C4-2B (cell line): Measurements from ENCODE around the gene SLC2A4RG.

Experiments used
- H3K27ac ChIP-seq: fragments of 450-650 bp; 2 replicates; pipeline ENCODE4 v1.5.1; 2017
- CTCF ChIP-seq: fragments of 450-650 bp; conservative IDR thresholded peaks from 2 replicates; pipeline ENCODE4 v1.5.1; 2017; ENCODE audit warnings: mild to moderate bottlenecking
- ZFX ChIP-seq: fragments of 450-650 bp; IDR thresholded peaks from 2 replicates; pipeline ENCODE4 v1.6.1; 2017

Gene SLC2A4RG

GRCh38 chr20:63733117-63733516, 6.5 kb upstream of the SLC2A4RG start:
- no peak overlapping the region for H3K27ac ChIP-seq

GRCh38 chr20:63733579-63734081, 5.9 kb upstream of the SLC2A4RG start:
- no peak for TF ChIP-seq CTCF
- TF ChIP-seq ZFX, result no peak
- no peak overlapping the region for H3K27ac ChIP-seq

More at GRCh38 chr20:63733117-63733516, 6.5 kb upstream of the SLC2A4RG start:
- TF ChIP-seq CTCF (no peak), ZFX (no peak)

GRCh38 chr20:63734111-63734945, 5.2 kb upstream of the SLC2A4RG start:
- no peak overlapping the region for H3K27ac ChIP-seq
- TF ChIP-seq ZFX (no peak), CTCF (no peak)

- H3K27ac ChIP-seq, result no peak overlapping the region
- TF ChIP-seq CTCF (no peak), ZFX (no peak)
These were observed 4.4 kb upstream of the SLC2A4RG start for GRCh38 chr20:63734946-63735858.

GRCh38 chr20:63735859-63736718, 3.5 kb upstream of the SLC2A4RG start, which contains the start of gene LIME1:
Gene LIME1 (plus strand): TSS chr20:63736664. CDS start chr20:63737550, 886 bp downstream.
- H3K27ac ChIP-seq, result no peak within 1 kb of the TSS
- no peak for TF ChIP-seq ZFX
- TF ChIP-seq CTCF, result no peak

GRCh38 chr20:63736893-63737694, 2.5 kb upstream of the SLC2A4RG start:
- no peak for TF ChIP-seq ZFX
- TF ChIP-seq CTCF, result no peak

More at GRCh38 chr20:63736893-63737694, 2.5 kb upstream of the SLC2A4RG start:
- no peak overlapping the region for H3K27ac ChIP-seq
